Sigmoid colon (tissue), 4 donors: ENCODE results near the gene GRB10.

ENCODE experiments used
- CTCF ChIP-seq, 4 experiments: fragments of 450-650 bp in 3 of 4; fragments of 200-600 bp in 1 of 4; IDR thresholded peaks; one replicate each; pipeline ENCODE4 v1.5.1; 2016 to 2019; ENCODE audit warnings: antibody characterized with exemption in 4 of 4, mild to moderate bottlenecking in 3 of 4, moderate library complexity in 2 of 4
- EP300 ChIP-seq, 4 donors: sonication (generic); formaldehyde crosslinking; IDR thresholded peaks; one replicate each; pipeline ENCODE4 v1.6.1; 2017; ENCODE audit warnings: antibody characterized with exemption in 4 of 4
- POLR2A ChIP-seq, 2 donors: fragments of 450-650 bp; IDR thresholded peaks; one replicate each; pipeline ENCODE4 v1.6.1; 2016; ENCODE audit warnings: antibody characterized with exemption in 2 of 2, mild to moderate bottlenecking in 2 of 2, moderate library complexity in 2 of 2
- POLR2AphosphoS5 ChIP-seq, 4 donors: sonication (generic); formaldehyde crosslinking; IDR thresholded peaks; one replicate each; pipeline ENCODE4 v1.6.1; 2017; ENCODE audit warnings: antibody characterized with exemption in 4 of 4

- TF ChIP-seq CTCF (IDR thresholded peaks at IDR 0.05) (no peak), EP300 (IDR thresholded peaks at IDR 0.05) (no peak), POLR2A (IDR thresholded peaks at IDR 0.05) (no peak), POLR2AphosphoS5 (IDR thresholded peaks at IDR 0.05) (no peak)
These were observed 40.3 kb downstream of the GRB10 start for GRCh38 chr7:50742401-50742800.
